Activated B cell treated with CpG ODN at 0.5 μM for 24 hours (primary cell): ENCODE data around the gene KLC1. TPM values are rescaled to one million over a fixed set of nuclear protein-coding genes. Genes with fewer than 3 reads are reported as not detected.
"Not testable (repeated sequence)": the region's sequence is repeated elsewhere in the genome, so short reads cannot be mapped to it uniquely, and the experiment has no call there.

ENCODE experiments used
- ATAC-seq: fragments of 200-7000 bp; cut with Tn5 transposase; one replicate; pipeline ENCODE4 v1.10.0; 2021; ENCODE audit warnings: low read depth, mild to moderate bottlenecking, moderate library complexity
- CTCF ChIA-PET: fragments of 350-600 bp; sonication (Branson Sonifier 250); formaldehyde crosslinking; loops from one replicate; lab custom pipeline; 2021; ENCODE audit warnings: antibody characterized with exemption; lab: Charles Lee
- POLR2A ChIA-PET: fragments of 350-600 bp; sonication (Branson Sonifier 250); formaldehyde crosslinking; loops from one replicate; lab custom pipeline; 2021; ENCODE audit warnings: antibody characterized with exemption; lab: Charles Lee
- DNase-seq: peaks from one replicate; pipeline ENCODE4 v3.0.0; 2022
- H3K27ac Mint-ChIP-seq: one replicate; pipeline ENCODE4 v1.8.0; 2020; ENCODE audit warnings: mixed read lengths
- H3K27me3 Mint-ChIP-seq: one replicate; pipeline ENCODE4 v1.8.0; 2021; ENCODE audit warnings: mixed read lengths
- H3K36me3 Mint-ChIP-seq: one replicate; pipeline ENCODE4 v1.8.0; 2021; ENCODE audit warnings: low read depth, mixed read lengths
- H3K4me1 Mint-ChIP-seq: one replicate; pipeline ENCODE4 v1.8.0; 2021; ENCODE audit warnings: mixed read lengths
- H3K4me3 Mint-ChIP-seq: one replicate; pipeline ENCODE4 v1.8.0; 2020; ENCODE audit warnings: mild to moderate bottlenecking, mixed read lengths
- H3K9me3 Mint-ChIP-seq: one replicate; pipeline ENCODE4 v1.8.0; 2020; ENCODE audit warnings: mixed read lengths
- CTCF ChIP-seq: fragments of 200-600 bp; IDR thresholded peaks from one replicate; pipeline ENCODE4 v1.8.0; 2022; ENCODE audit warnings: antibody characterized with exemption, mild to moderate bottlenecking
- intact Hi-C: fragments of 100-400 bp; cut with micrococcal nuclease; formaldehyde crosslinking; loops from one replicate; pipeline ENCODE4 v1.15.1; 2024
- total RNA-seq: library from RNA; stranded (reverse); gene quantifications from 2 replicates; pipeline ENCODE4 v1.2.3, GENCODE V29; 2022

KLC1 gene
- total RNA-seq, 1 donor from 2014 or later: 153 TPM

GRCh38 chr14:103687712-103688111 is 58.7 kb downstream of the KLC1 start:
- Mint-ChIP-seq H3K4me3 (no peak overlapping the region), H3K27ac (no peak overlapping the region), H3K4me1 (peaks cover 41% of the 10 kb centered on the region), H3K27me3 (no peaks in the 10 kb centered on the region), H3K9me3 (no peaks in the 10 kb centered on the region), H3K36me3 (peaks cover 63% of the 10 kb centered on the region)
- intact Hi-C loops: no loop called here
- DNase-seq (no peak), ATAC-seq (no peak)
- ChIA-PET POLR2A (interaction anchor here (0.6 kb wide), 1 partner anchor 40 kb away, joined by 3 read pairs; no protein-coding TSS in a partner anchor), CTCF (no interaction called here)
- TF ChIP-seq CTCF: no peak

GRCh38 chr14:103688441-103688840 is 59.4 kb downstream of the KLC1 start:
- DNase-seq (no peak), ATAC-seq (no peak)
- H3K9me3 Mint-ChIP-seq: no peaks in the 10 kb centered on the region
- no peak overlapping the region for H3K4me3 Mint-ChIP-seq
- no peaks in the 10 kb centered on the region for H3K27me3 Mint-ChIP-seq
- intact Hi-C loops: no loop called here
- TF ChIP-seq CTCF: no peak
- peaks cover 62% of the 10 kb centered on the region for H3K36me3 Mint-ChIP-seq
- H3K4me1 Mint-ChIP-seq: peaks cover 45% of the 10 kb centered on the region
- no peak overlapping the region for H3K27ac Mint-ChIP-seq
- ChIA-PET POLR2A (no interaction called here), CTCF (no interaction called here)

- H3K4me1 Mint-ChIP-seq: peaks cover 45% of the 10 kb centered on the region
- ChIA-PET CTCF (no interaction called here), POLR2A (interaction anchor here (0.8 to 0.9 kb wide), 2 partner anchors 10 to 13 kb away, joined by 3 to 4 read pairs; no protein-coding TSS in a partner anchor)
- peaks cover 64% of the 10 kb centered on the region for H3K36me3 Mint-ChIP-seq
- H3K27ac Mint-ChIP-seq: peak overlapping the region; percentile 81
- H3K4me3 Mint-ChIP-seq: peak overlapping the region; percentile 65
- H3K27me3 Mint-ChIP-seq: no peaks in the 10 kb centered on the region
- intact Hi-C loops: no loop called here
- no peak for TF ChIP-seq CTCF
- ATAC-seq (peak; percentile 45), DNase-seq (no peak)
- no peaks in the 10 kb centered on the region for H3K9me3 Mint-ChIP-seq
Measured at GRCh38 chr14:103688906-103689902, 60.2 kb downstream of the KLC1 start.

- DNase-seq: no peak
- Mint-ChIP-seq H3K4me3 (peak overlapping the region; percentile 20), H3K4me1 (peaks cover 46% of the 10 kb centered on the region), H3K36me3 (peaks cover 60% of the 10 kb centered on the region), H3K9me3 (no peaks in the 10 kb centered on the region), H3K27ac (peak overlapping the region; percentile 70), H3K27me3 (no peaks in the 10 kb centered on the region)
- ATAC-seq: no peak
- no peak for TF ChIP-seq CTCF
- intact Hi-C loops: loop anchor here (5.0 kb wide), 1 partner anchor 63 kb away; the partner anchor contains the start of gene KLC1
- POLR2A ChIA-PET: interaction anchor here (1.7 kb wide), 1 partner anchor 11 kb away, joined by 9 read pairs; no protein-coding TSS in a partner anchor
- CTCF ChIA-PET: interaction anchor here (1.9 kb wide), 1 partner anchor 11 kb away, joined by 8 read pairs; no protein-coding TSS in a partner anchor
Measured at GRCh38 chr14:103690332-103690731, 61.3 kb downstream of the KLC1 start.

- Mint-ChIP-seq H3K4me3 (peak overlapping the region; percentile 64), H3K4me1 (peaks cover 58% of the 10 kb centered on the region), H3K36me3 (peaks cover 55% of the 10 kb centered on the region), H3K27ac (peak overlapping the region; percentile 87)
- intact Hi-C loops: loop anchor here (5.0 kb wide), 1 partner anchor 64 kb away; the partner anchor contains the start of gene KLC1
- ATAC-seq: peak; percentile 73
- not testable (repeated sequence) for H3K27me3 Mint-ChIP-seq, H3K9me3 Mint-ChIP-seq, DNase-seq
- ChIA-PET POLR2A (interaction anchor here (0.7 to 1.7 kb wide), 8 partner anchors 10 to 1602 kb away, joined by 3 to 9 read pairs (median 6); partner anchors contain the start of genes BAG5, COA8, XRCC3 and ZFYVE21), CTCF (interaction anchor here (1.9 kb wide), 1 partner anchor 12 kb away, joined by 8 read pairs; no protein-coding TSS in a partner anchor)
Measured at GRCh38 chr14:103691655-103692054, 62.6 kb downstream of the KLC1 start.
